ENCODE results near the gene MSH4.

The MSH4 gene

GRCh38 chr1:75786901-75787493 lies 9.7 kb upstream of the MSH4 start:
- no peak for TF ChIP-seq CTCF (conservative IDR thresholded peaks at IDR 0.05; ENCODE audit: low read depth)
- H3K27ac ChIP-seq = no peak overlapping the region
- POLR2A ChIA-PET (ENCODE audit: low non-redundant PET) = no interaction called here
- CTCF ChIA-PET = no interaction called here
- no peak for DNase-seq (ENCODE audit: low spot score)

GRCh38 chr1:75787524-75787923 lies 9.2 kb upstream of the MSH4 start:
- TF ChIP-seq CTCF (conservative IDR thresholded peaks at IDR 0.05; ENCODE audit: low read depth) = no peak
- ChIA-PET POLR2A (ENCODE audit: low non-redundant PET) (no interaction called here), CTCF (no interaction called here)
- DNase-seq (ENCODE audit: low spot score) = no peak
- H3K27ac ChIP-seq = no peak overlapping the region

GRCh38 chr1:75789988-75790387 lies 6.7 kb upstream of the MSH4 start:
- CTCF ChIA-PET = no interaction called here
- no peak for TF ChIP-seq CTCF (conservative IDR thresholded peaks at IDR 0.05; ENCODE audit: low read depth)
- no peak overlapping the region for H3K27ac ChIP-seq
- DNase-seq (ENCODE audit: low spot score) = no peak
- POLR2A ChIA-PET (ENCODE audit: low non-redundant PET) = no interaction called here

- TF ChIP-seq CTCF (conservative IDR thresholded peaks at IDR 0.05; ENCODE audit: low read depth) = no peak
- H3K27ac ChIP-seq = peak overlapping the region; percentile 77
- peak; percentile 49 for DNase-seq (ENCODE audit: low spot score)
- ChIA-PET CTCF (no interaction called here), POLR2A (ENCODE audit: low non-redundant PET) (no interaction called here)
Observed at GRCh38 chr1:75791022-75791421, 5.7 kb upstream of the MSH4 start.

GRCh38 chr1:75792091-75792490 lies 4.6 kb upstream of the MSH4 start:
- no peak for DNase-seq (ENCODE audit: low spot score)

GRCh38 chr1:75794382-75794781 lies 2.3 kb upstream of the MSH4 start:
- no peak overlapping the region for H3K27ac ChIP-seq
- CTCF ChIA-PET = no interaction called here
- POLR2A ChIA-PET (ENCODE audit: low non-redundant PET) = no interaction called here
- no peak for TF ChIP-seq CTCF (conservative IDR thresholded peaks at IDR 0.05; ENCODE audit: low read depth)
- no peak for DNase-seq (ENCODE audit: low spot score)

More at GRCh38 chr1:75792091-75792490, 4.6 kb upstream of the MSH4 start:
- CTCF ChIA-PET = no interaction called here
- no peak overlapping the region for H3K27ac ChIP-seq
- POLR2A ChIA-PET (ENCODE audit: low non-redundant PET) = no interaction called here
- no peak for TF ChIP-seq CTCF (conservative IDR thresholded peaks at IDR 0.05; ENCODE audit: low read depth)
